Measurements from ENCODE around the gene PIGK.
A peak's percentile ranks its signal among the peaks of the same experiment; 100 is the strongest.
"Not testable (repeated sequence)": the region's sequence is repeated elsewhere in the genome, so short reads cannot be mapped to it uniquely, and the experiment has no call there.

The PIGK gene

DNA sequence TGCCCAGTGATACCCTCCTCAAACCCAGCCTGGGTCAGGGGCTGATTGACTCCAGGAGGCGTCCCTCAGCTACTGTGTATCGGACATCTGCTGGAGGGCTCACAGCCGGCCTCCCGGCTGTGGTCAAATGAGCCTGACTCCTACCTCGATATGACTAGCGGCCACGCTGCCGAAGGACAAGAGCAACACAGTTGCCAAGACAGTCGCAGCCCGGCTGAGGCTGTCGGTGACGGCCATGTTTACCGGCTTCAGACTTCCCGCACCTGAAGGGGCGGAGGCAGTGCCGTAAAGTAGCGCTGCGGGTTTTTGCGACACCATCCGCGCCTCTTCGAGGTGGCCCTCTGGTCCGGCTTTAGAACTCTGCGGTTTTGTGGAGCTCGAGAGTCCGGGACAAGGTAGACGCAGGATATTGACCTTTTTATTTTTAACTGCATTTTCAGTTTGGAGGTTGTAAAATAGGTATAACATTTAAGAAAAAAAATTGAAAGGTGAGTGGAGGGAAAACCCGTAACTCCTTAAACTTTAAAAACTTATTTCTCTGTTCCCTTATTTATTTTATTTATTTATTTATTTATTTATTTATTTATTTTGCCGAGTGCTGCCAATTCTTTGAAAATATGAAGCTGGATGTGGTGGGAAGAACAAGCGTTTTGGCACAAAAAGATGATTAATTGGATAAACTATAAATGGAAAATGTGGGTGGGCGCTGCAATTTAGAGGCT lies at the start of gene PIGK:
Gene PIGK (minus strand): TSS at position 265 of the 722 bp plus-strand sequence. CDS start 28 bp downstream, at position 237.
- peak; percentile 68 for DNase-seq (ENCODE audit: low read depth)

DNA sequence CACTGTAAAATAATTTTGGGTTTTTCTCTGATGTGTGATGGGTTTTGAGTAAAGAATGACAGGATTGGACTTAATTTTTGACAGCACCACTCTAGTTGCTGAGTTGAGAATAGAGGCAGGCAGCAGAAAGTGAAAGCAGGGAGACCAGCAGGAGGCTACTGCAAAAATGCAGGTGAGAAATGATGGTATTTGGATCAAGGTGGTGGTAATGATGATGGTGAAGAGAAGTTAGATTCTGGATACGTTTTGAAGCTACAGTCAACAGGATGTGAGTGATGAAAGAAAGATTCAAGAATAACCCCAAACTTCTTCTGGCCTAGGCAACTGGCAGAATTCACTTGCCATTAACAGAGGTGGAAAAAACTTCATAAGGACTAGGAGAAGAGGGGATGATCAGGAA lies 47.8 kb upstream of the PIGK start:
- no peak for DNase-seq (ENCODE audit: low read depth)

DNA sequence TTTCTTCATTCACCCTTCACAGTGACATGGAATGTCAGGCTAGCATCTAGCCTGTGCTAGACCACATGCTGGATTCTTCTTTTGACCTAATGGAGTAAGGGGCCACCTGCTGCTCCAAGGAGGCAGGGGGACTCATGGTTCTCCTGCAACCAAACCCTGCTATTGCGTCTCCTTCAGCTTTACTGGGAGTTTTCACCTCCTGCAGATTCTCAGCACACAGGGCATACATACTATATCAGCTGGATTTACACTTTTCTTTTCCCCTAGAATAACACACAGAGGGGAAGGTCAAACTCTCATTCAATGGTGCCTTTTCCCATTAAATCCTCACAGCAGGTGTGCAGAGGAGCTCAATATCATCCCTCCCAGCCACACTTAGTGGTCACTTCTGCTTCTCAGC lies 46.0 kb upstream of the PIGK start:
- no peak for DNase-seq (ENCODE audit: low read depth)

DNA sequence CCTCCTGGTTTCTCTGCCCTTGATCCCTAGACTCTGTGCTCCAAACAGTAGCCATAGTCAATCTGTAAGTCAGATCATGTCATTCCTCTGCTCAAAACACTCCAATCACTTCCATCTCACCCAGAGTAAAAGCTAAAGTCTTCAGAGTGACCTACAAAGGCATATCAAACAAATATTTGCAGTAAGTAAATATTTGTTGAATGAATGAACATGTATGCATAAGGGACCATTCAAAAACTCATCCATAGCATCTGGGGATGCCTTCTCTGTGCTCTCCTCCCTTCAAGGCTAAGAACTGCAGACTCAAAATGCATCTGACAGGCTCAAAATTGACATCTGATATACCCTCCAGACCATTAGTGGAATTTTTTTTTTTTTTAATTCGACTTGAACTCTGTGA lies 44.5 kb upstream of the PIGK start:
- no peak for DNase-seq (ENCODE audit: low read depth)

DNA sequence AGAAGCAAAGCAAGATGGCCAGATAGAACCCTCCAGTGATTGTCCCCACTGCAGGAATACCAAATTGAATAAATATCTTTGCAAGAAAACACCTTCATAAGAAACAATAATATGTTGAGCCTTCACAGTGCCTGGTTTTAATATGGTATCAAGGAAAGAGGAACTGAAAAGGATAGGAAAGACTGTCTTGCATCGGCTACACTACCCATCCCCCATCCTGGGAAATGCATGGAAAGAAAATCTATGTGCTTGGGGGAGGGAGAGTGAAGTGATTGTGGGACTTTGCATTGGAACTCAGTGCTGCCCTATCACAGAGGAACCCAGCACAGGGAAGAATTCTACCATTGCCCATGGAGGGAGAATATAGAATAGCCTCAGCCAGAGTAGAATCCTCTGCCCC lies 34.0 kb upstream of the PIGK start:
- DNase-seq (ENCODE audit: low read depth) = no peak

DNA sequence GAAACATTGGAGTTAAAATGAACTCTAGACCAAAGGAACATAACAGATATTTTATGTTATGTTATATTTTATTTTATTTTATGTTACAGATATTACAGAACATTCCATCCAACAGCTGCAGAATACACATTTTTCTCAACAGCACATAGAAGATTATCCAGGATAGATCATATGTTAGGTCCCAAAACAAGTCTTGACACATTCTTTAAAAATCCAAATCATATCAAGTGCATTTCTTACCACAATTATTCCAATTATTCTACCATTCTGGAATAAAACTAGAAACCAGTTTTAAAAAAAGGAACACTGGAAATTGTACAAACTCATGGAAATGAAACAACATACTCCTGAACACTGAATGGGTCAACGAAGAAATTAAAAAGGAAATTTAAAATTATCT lies 30.9 kb upstream of the PIGK start:
- no peak for DNase-seq (ENCODE audit: low read depth)

DNA sequence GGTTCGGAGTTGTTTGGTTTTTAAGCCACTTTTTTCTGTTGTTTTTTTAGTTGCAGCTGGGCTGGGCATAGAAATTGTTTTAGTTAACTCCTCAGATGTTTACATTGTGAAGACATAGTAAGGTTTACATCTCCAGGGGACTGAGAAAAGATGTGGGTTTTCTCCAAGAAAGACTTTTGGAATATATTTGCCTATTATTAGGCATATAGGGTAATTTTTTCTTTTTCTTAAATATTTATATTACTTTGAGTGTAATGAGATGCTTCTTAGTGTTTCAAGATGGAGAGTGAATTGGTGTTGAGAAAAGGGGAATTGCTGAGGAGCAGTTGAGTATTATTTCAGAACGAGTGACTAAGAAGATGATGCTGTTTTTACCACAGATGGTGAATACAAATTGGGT lies 26.6 kb upstream of the PIGK start:
- DNase-seq (ENCODE audit: low read depth) = no peak

DNA sequence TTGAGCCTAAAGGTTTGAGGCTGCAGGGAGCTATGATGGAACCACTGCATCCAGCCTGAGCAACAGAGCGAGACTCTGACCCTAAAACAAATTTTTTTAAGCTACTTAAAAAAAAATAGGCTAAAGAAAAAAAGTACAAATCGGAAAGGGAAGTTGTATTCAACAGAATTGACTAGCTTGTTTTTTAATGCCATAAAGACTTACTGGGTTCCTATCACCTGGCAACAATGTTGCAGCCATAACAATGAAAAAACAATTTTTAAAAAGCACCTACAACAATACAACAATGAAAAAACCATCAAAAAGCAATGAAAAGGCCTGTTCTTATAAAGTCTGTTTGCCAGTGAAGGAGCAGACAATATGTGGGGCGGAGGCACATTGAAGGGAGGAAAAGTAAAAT lies 20.1 kb upstream of the PIGK start:
- no peak for DNase-seq (ENCODE audit: low read depth)

DNA sequence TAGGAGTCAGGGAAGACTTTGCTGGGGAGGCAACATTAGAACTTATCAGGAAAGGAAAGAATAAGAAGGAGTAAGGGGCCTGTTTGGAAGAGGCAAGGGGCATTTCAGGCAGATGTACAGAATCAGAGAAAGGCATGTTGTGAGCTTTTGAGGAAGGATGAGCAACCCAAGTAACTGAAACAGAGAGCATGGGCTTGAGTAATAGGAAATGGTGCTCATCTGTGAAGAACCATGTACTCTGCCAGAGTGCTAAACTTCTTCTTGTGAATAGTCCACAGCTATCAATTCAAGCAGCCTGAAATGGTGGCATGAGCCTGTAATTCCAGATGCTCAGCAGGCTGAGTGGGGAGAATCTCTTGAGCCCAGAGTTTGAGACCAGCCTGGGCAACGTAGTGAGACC lies 19.2 kb upstream of the PIGK start:
- DNase-seq (ENCODE audit: low read depth) = no peak

DNA sequence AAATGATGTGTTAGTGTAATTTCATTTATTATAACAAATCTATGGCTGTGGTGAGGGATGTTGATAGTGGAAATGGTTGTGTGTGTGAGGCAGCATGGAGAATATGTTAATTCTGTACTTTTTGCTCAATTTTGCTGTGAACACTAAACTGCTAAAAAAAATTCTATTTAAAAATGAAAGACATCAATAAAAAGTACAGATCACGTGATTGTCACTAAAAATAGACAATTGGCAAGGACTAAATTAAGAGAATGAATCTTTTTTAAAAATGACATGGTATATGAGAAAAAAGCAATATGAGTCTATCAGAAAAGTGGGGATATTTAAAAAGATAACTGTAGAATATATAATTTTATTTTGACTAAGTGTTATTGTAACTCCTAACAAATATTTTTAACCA lies 15.7 kb upstream of the PIGK start:
- no peak for DNase-seq (ENCODE audit: low read depth)

DNA sequence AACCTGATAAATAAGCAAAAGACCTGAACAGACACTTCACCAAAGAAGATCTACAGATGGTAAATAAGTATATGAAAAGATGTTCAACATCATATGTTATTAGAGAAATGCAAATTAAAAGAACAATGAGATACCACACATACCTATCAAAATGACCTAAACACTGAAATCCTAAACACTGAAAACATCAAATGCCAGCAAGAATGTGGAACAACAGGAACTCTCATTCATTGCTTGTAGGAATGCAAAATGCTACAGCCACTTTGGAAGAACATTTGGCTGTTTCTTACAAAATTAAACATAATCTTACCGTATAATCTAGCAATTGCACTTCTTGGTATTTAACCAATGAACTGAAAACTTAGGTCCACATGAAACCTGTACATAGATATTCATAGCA lies 14.9 kb upstream of the PIGK start:
- no peak for DNase-seq (ENCODE audit: low read depth)

DNA sequence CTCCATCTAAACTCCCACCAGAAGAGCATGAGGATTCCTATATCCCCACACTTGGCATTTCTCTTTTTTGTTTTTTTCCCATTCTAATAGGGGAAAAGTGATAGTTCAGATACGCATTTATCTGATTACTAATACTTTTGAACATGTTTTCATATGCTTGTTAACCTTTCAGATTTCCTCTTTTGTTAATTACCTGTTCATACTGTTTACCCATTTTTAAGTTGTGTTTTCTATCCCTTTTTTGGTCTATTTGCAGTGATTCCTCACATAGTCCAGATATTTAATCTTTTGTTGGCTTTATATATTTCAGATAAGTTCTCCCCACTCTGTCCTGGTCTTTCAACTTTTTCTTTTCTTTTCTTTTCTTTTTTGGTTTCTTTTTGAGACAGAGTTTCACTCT lies 13.6 kb upstream of the PIGK start:
- DNase-seq (ENCODE audit: low read depth) = no peak

DNA sequence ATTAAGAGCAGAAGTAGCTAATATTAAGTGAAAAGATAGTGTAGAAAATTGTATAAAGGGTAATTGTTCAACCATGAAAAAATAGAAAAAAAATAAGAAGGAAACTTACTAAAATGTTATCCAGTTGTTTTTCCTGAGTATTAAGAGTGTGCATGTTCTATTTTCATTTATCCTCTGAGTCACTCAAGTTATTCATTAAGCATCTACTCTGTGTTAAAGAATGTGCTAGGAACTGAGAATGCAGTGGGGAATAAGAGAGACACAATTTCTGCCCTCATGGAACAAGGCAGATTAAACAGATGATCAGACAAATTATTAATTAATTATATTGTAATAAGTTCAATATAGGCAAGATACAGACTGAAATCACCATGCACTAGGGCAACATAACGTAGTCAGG lies 10.8 kb upstream of the PIGK start:
- no peak for DNase-seq (ENCODE audit: low read depth)

DNA sequence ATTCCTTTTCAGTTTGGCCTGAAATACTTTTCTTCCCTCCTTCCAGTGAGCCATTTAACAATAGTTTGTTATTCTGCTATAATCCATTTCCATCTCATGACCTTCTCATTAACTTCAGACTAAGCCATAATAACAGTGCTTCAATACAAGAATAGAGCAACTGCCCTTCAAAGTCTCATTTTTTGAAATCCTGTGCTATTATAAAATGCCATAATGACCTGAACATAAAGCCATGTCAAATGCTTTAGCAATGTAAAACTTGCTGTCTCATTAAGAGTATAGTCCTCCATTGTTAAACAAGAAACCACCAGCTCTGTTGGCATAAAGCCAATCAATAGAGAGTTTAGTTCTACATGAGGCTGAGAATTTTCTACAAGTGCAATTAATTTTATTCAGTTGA lies 9.6 kb upstream of the PIGK start:
- no peak for DNase-seq (ENCODE audit: low read depth)

DNA sequence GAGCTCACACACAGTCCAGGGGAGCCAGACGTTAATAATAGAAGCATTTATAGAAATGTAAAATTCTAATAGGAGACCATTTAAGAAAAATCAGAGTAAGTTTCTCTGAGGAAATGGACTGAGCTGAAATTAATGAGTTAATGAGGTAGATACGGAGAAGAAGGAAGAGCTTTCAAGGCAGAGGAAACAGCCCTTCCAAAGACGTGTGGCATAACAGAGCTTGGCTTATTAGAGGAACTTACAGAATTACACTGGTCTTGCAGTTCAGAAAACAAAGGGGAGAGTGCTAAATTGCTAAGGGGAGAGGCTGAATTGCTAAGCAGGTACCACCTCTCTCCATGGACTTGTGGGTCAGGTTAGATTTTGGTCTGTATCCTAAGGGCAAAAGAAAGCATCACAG lies 8.2 kb upstream of the PIGK start:
- DNase-seq (ENCODE audit: low read depth) = no peak

DNA sequence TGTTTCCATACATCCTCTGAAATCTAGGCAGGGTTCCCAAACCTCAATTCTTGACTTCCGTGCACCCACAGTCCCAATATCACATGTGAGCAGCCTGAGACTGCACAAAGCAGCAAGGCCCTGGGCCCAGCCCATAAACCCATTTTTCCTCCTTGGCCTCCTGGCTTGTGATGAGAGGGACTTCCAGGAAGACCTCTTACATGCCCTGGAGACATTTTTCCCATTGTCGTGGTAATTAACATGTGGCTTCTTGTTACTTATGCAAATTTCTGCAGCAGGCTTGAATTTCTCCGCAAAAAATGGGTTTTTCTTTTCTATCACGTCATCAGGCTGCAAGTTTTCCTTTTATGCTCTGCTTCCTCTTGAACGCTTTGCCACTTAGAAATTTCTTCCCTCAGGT lies 3.3 kb upstream of the PIGK start:
- no peak for DNase-seq (ENCODE audit: low read depth)

DNA sequence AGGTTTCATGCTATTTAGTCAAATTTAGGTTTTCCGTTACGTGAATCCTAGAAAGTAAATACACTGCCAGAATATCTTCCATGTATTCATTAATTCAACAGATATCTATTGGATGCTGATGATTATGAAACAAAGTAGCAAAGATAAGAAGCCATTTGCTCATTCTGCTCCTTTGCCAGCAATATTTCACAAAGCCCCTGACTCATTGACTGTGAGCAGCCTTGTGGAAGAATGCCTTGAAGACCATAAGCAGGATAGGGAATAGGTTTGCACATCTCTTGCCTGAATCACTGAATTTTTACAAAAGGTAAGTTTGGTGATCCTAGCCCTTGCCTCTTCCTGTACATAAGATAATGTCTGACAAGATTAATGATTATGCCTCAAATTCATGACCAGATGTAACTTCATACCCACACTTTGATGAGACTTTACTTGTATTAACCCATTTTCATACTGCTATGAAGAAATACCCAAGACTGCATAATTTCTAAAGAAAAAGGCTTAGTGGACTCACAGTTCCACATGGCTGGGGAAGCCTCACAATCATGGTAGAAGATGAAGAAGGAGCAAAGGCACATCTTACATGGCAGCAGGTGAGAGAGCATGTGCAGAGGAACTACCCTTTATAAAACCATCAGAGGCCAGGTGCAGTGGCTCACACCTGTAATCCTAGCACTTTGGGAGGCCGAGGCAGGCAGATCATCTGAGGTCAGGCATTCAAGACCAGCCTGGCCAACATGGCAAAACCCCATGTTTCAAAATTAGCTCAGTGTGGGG lies 1.6 kb upstream of the PIGK start:
- DNase-seq (ENCODE audit: low read depth) = peak; percentile 17

DNA sequence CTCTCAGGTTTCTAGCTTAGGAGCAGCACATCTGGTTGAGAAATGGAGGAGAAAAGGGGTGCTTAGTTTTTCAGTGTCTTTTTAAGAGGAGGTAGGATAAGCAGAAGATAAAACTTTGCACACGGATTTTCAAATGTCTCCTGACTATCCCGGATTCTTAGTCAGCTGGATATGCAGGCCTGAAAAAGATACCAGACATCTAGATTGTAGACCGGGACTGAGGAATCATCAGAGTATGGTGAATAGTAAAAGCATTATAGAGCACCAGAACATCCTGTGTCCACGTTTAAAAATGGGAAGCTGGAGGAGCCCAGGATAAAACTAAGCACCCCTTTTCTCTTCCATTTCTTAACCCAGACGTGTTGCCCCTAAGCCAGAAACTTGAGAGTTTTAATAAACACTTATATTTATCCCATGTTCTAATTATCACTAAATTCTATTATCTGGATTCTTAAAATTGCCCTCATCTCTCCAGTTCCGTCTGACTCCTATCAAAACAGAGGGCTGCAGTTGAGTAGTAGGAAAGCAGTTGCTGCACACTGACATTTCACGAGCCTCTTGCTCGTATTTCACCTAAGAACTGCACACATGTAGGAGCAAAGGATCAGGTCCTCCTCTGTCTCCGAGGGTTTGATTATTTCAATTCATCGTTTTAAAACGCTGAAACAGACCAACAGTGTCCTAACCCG lies 609 bp downstream of the PIGK start:
- DNase-seq (ENCODE audit: low read depth) = no peak

DNA sequence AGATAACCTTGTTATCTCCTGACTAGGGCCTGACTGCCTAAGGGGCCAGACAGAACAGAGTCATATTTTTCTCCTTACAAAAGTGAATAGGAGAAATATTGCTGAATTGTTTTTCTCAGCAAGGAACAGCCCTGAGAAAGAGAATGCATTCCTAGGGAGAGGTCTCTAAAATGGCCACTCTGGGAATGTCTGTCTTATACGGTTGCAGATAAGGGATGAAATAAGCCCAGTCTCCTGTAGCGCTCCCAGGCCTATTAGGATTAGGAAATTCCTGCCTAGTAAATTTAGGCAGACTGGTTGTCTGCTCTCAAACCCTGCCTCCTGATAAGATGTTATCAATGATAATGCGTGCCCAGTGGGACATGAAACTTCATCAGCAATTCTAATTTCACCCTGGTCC lies 15.2 kb downstream of the PIGK start:
- not testable (repeated sequence) for DNase-seq (ENCODE audit: low read depth)

DNA sequence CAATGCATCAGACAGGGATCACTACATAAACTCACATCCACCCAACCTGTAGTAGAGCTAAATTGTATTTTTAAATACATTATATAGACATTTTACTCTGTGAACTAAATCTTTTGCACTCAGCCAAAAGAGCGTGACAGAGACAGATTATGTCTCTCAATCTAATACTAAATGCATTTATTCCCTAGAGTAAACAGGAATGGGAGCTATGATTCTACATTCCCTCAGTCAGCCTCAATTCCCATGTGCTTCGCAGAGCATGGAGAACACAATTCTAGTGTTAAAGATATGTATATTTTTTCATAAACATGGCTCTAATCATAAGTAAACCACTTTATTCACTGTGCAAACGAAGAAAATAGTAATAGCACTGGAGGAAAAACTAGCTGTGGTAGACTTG lies 16.5 kb downstream of the PIGK start:
- no peak for DNase-seq (ENCODE audit: low read depth)

DNA sequence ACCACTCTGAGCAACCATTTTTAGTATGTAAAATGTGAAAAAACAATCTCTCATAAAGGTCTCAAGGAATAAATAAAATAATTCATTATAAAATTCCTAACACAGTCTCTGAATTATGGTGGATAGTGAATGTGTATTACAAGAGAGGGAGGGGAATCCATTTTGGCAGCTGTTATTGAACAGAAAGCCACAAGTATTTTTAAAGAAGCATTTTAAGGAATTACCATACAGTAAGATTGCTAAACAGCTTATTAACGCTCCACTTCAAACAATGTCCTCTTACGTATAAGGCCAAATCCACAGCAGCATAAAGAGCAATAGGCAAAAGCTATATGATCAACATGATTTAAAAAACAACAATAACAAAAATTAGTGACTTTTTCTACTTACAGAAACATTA lies 18.4 kb downstream of the PIGK start:
- DNase-seq (ENCODE audit: low read depth) = no peak

DNA sequence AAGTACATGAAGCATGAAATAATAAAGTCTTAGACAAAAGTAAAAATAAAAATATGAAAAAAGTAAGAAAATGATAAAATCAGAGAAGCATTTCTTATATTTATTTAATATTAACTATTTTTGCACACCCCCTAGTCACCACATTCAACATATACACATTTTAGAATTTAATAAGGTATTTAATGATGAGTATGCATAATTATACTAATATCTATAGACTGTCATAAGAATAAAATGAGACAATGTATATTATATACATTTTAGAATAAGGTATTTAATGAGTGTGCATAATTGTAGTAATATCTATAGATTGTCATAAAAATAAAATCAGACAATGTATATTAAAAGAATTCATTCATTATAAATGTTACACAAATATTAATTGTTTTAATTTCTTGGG lies 18.9 kb downstream of the PIGK start:
- no peak for DNase-seq (ENCODE audit: low read depth)

DNA sequence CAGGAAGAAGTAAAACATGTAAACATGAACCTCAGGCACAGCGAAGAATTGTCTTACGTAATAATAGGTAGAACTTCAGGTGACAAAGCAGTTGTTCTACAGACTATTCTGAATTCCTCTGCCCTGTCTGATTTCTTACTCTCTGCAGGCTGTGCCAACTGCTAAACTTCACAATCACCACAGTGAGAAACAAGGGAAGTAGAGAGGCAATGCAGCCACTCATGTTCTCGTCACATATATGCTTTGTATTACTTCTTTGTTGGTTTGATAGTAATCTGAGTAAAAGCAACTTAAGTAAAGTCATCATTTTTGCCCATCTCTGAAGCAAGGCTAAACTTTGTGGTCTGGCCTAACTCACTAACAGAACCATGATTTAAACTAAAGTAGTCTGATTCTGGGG lies 21.9 kb downstream of the PIGK start:
- DNase-seq (ENCODE audit: low read depth) = no peak

All from GM04504 (cell line).